Suprapubic skin (tissue), 4 donors: ENCODE data around the gene ZMYND15. TPM values are rescaled to one million over a fixed set of nuclear protein-coding genes. Genes with fewer than 3 reads are reported as not detected.
"Not testable (repeated sequence)": the region's sequence is repeated elsewhere in the genome, so short reads cannot be mapped to it uniquely, and the experiment has no call there.

Experiments used
- DNase-seq, 2 donors: peaks; one replicate each; pipeline ENCODE4 v3.0.0-alpha.2; 2019; ENCODE audit warnings: low spot score in 2 of 2
- H3K27ac ChIP-seq: fragments of 200-600 bp; sonication (generic); one replicate; pipeline ENCODE4 v1.5.1; 2019
- H3K27me3 ChIP-seq: fragments of 200-600 bp; sonication (generic); one replicate; pipeline ENCODE4 v1.5.1; 2019
- H3K36me3 ChIP-seq: fragments of 200-600 bp; sonication (generic); one replicate; pipeline ENCODE4 v1.5.1; 2019
- H3K4me1 ChIP-seq: fragments of 200-600 bp; sonication (generic); one replicate; pipeline ENCODE4 v1.5.1; 2019
- H3K4me3 ChIP-seq: fragments of 200-600 bp; sonication (generic); one replicate; pipeline ENCODE4 v1.5.1; 2019; ENCODE audit warnings: mild to moderate bottlenecking
- H3K9me3 ChIP-seq: fragments of 200-600 bp; sonication (generic); one replicate; pipeline ENCODE4 v1.5.1; 2019
- EP300 ChIP-seq: sonication (generic); formaldehyde crosslinking; IDR thresholded peaks from one replicate; pipeline ENCODE4 v1.6.1; 2017; ENCODE audit warnings: antibody characterized with exemption
- POLR2A ChIP-seq, 2 donors: fragments of 450-650 bp; IDR thresholded peaks; one replicate each; pipeline ENCODE4 v1.6.1; 2017; ENCODE audit warnings: antibody characterized with exemption in 2 of 2, mild to moderate bottlenecking in 2 of 2, moderate library complexity in 2 of 2
- POLR2AphosphoS5 ChIP-seq, 3 donors: sonication (generic); formaldehyde crosslinking; IDR thresholded peaks; one replicate each; pipeline ENCODE4 v1.6.1; 2017; ENCODE audit warnings: antibody characterized with exemption in 3 of 3
- WGBS: methylation state at CpG from one replicate; pipeline ENCODE4 v1.1.5; 2018; 5-methylcytosine and 5-hydroxymethylcytosine counted together
- total RNA-seq, 4 donors: library from RNA; depleted of rRNA; stranded (reverse); fragments of >200 nt; gene quantifications; one replicate each; pipeline ENCODE4 v1.1.0, GENCODE V29; 2016
- TF ChIP-seq, protein P1 (sequence below), 2 donors: fragments of 200-600 bp in 1 of 2; fragments of 450-650 bp in 1 of 2; sonication (generic) in 1 of 2; IDR thresholded peaks; one replicate each; pipeline ENCODE4 v1.5.1; 2016 to 2019; ENCODE audit warnings: antibody characterized with exemption in 2 of 2, mild to moderate bottlenecking in 1 of 2, moderate library complexity in 1 of 2

Gene ZMYND15, protein sequence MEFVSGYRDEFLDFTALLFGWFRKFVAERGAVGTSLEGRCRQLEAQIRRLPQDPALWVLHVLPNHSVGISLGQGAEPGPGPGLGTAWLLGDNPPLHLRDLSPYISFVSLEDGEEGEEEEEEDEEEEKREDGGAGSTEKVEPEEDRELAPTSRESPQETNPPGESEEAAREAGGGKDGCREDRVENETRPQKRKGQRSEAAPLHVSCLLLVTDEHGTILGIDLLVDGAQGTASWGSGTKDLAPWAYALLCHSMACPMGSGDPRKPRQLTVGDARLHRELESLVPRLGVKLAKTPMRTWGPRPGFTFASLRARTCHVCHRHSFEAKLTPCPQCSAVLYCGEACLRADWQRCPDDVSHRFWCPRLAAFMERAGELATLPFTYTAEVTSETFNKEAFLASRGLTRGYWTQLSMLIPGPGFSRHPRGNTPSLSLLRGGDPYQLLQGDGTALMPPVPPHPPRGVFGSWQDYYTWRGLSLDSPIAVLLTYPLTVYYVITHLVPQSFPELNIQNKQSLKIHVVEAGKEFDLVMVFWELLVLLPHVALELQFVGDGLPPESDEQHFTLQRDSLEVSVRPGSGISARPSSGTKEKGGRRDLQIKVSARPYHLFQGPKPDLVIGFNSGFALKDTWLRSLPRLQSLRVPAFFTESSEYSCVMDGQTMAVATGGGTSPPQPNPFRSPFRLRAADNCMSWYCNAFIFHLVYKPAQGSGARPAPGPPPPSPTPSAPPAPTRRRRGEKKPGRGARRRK
- total RNA-seq, result 1 to 10 TPM in 2 of 4 donors, under 1 TPM in 2; 0.40 to 2.8 (median 1.3) TPM

DNA sequence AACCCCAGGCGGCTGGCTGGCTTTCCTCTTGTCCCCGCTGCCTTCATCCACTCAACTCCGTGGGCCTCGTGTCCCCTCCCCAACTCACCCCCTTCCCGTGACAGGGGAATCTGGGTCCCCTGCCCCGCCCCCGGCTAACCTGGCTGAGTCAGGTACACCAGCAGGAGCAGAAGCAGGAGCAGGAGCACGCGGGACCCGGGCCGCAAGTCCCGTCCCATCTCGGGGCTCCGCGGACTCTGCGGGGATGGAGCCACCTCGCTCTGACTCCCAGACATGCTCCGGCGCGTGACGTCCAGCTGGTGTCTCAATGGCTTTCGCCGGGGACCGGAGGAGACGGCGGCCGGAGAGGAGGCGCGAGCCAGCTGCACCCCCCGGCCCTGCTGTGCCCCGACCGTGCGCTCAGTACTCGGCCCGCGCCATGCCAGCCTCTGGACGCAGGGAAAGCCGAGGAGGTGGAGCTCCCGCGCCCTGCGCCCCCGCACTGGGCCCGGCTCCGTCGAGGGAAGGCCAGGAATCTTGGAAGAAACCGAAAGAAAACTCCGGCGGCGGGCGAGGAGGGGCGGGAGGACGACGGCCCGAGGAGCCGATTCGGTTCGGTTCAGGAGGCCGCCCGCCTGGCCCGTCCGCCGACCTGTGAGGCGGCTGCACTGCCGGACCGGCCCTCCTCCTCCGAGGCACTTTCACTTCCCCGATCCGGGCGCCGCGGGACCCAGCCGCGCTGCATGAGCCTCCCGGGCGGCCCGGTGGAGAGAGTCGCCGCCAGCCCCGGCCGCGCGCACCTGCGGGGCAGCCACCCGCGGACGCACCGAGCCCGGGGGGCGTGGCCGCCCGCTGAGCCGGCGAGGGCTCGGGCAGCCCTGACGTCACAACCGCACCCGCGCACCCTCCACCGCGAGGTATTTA is at the start of gene ZMYND15, which contains the start of gene CXCL16:
Gene ZMYND15 (plus strand): TSS at position 712 of the 903 bp plus-strand sequence. CDS start 716 bp downstream, outside the sequence.
Gene CXCL16 (minus strand): TSS at position 807 of the 903 bp plus-strand sequence. CDS start 589 bp downstream, at position 218.
- H3K27ac ChIP-seq, result peak within 1 kb of the TSS; percentile 46
- TF ChIP-seq POLR2AphosphoS5 (IDR thresholded peaks at IDR 0.05) (no peak), POLR2A (IDR thresholded peaks at IDR 0.05) (peak in 1 of 2 donors; percentile 25)
- TF ChIP-seq, protein P1, sequence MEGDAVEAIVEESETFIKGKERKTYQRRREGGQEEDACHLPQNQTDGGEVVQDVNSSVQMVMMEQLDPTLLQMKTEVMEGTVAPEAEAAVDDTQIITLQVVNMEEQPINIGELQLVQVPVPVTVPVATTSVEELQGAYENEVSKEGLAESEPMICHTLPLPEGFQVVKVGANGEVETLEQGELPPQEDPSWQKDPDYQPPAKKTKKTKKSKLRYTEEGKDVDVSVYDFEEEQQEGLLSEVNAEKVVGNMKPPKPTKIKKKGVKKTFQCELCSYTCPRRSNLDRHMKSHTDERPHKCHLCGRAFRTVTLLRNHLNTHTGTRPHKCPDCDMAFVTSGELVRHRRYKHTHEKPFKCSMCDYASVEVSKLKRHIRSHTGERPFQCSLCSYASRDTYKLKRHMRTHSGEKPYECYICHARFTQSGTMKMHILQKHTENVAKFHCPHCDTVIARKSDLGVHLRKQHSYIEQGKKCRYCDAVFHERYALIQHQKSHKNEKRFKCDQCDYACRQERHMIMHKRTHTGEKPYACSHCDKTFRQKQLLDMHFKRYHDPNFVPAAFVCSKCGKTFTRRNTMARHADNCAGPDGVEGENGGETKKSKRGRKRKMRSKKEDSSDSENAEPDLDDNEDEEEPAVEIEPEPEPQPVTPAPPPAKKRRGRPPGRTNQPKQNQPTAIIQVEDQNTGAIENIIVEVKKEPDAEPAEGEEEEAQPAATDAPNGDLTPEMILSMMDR (IDR thresholded peaks at IDR 0.05), result no peak
- peaks cover 5% of the 10 kb centered on the region for H3K36me3 ChIP-seq
- H3K4me1 ChIP-seq, result peaks cover 19% of the 10 kb centered on the region
- peaks cover under 1% of the 10 kb centered on the region for H3K27me3 ChIP-seq
- DNase-seq, result peak in 1 of 2 donors; percentile 73
- WGBS, result under 1% methylated on average over 74 of the region's 100 CpGs
- no peaks in the 10 kb centered on the region for H3K9me3 ChIP-seq
- H3K4me3 ChIP-seq, result peak within 1 kb of the TSS; percentile 90

DNA sequence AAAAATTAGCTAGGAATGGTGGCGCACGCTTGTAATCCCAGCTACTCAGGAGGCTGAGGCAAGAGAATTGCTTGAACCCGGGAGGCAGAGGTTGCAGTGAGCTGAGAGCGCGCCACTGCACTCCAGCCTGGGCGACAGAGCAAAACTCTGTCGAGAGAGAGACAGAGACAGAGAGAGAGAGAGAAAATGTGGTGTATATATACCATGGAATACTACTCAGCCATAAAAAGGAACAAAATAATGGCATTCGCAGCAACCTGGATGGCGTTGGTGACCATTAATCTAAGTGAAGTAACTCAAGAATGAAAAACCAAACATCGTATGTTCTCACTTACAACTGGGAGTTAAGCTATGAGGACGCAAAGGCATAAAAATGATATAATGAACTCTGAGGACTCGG is 49.8 kb upstream of the ZMYND15 start:
- H3K27ac ChIP-seq, H3K4me3 ChIP-seq, H3K27me3 ChIP-seq, DNase-seq, H3K9me3 ChIP-seq, H3K4me1 ChIP-seq: not testable (repeated sequence)
- WGBS, result 88% methylated on average over 12 of the region's 12 CpGs
- peaks cover 35% of the 10 kb centered on the region for H3K36me3 ChIP-seq

DNA sequence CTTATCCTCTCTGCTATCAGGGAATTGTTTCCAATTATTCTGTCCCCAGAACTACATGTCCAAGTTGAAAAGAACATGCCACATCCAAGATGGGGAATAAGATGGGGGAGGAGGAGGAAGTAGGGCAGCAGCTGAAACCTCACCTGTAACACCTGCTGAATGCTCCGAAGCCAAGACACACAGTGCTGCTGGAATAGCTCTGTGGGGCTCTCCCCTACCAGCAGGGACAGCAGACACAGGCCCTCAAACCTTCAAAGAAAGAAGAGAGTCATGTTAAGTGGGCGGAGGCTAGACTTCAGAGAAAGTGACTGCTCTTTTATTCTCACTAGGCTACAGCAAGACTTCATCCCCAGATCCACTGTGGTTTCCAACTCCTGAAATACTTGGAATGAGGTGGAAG is 48.9 kb upstream of the ZMYND15 start:
- TF ChIP-seq POLR2AphosphoS5 (IDR thresholded peaks at IDR 0.05) (no peak), EP300 (no peak), POLR2A (IDR thresholded peaks at IDR 0.05) (no peak)
- TF ChIP-seq, protein P1 (IDR thresholded peaks at IDR 0.05), result no peak
- Histone ChIP-seq H3K9me3 (no peaks in the 10 kb centered on the region), H3K4me3 (no peak overlapping the region), H3K4me1 (no peaks in the 10 kb centered on the region), H3K36me3 (peaks cover 29% of the 10 kb centered on the region), H3K27ac (no peak overlapping the region), H3K27me3 (no peaks in the 10 kb centered on the region)
- 75% methylated on average over 2 of the region's 2 CpGs for WGBS
- DNase-seq, result no peak

DNA sequence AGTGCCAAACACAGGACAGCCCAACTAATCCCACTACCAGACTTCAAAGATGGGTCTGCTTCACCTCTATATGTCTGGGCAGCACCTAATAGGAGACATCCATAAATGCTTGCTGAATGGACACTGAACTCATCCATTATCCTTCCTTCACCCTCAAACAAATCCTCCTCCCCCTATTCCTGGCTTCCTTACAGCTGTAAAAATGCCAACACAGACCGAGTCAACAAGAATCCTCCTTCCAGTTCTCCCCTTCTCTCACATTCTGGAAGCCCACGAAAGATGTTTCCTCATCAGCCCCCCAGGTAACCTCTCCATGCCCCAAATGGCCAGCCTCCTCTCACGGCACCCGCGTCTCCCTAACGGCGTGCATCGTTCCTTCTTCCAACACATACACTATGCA is 47.9 kb upstream of the ZMYND15 start:
- H3K9me3 ChIP-seq, result no peaks in the 10 kb centered on the region
- no peak for DNase-seq
- no peak overlapping the region for H3K4me3 ChIP-seq
- H3K27ac ChIP-seq, result no peak overlapping the region
- H3K36me3 ChIP-seq, result peaks cover 34% of the 10 kb centered on the region
- H3K27me3 ChIP-seq, result no peaks in the 10 kb centered on the region
- H3K4me1 ChIP-seq, result no peaks in the 10 kb centered on the region
- 85% methylated on average over 8 of the region's 8 CpGs for WGBS
- TF ChIP-seq POLR2AphosphoS5 (IDR thresholded peaks at IDR 0.05) (no peak), EP300 (no peak), POLR2A (IDR thresholded peaks at IDR 0.05) (no peak)
- TF ChIP-seq, protein P1 (IDR thresholded peaks at IDR 0.05), result no peak

GRCh38 chr17:4693416-4693815 is 46.2 kb upstream of the ZMYND15 start:
- DNase-seq, result no peak
- Histone ChIP-seq H3K9me3 (no peaks in the 10 kb centered on the region), H3K27ac (no peak overlapping the region), H3K36me3 (peaks cover 28% of the 10 kb centered on the region), H3K4me1 (no peaks in the 10 kb centered on the region), H3K27me3 (no peaks in the 10 kb centered on the region), H3K4me3 (no peak overlapping the region)
- TF ChIP-seq POLR2A (IDR thresholded peaks at IDR 0.05) (no peak), POLR2AphosphoS5 (IDR thresholded peaks at IDR 0.05) (no peak), EP300 (no peak)
- TF ChIP-seq, protein P1 (IDR thresholded peaks at IDR 0.05), result no peak
- WGBS, result 85% methylated on average over 9 of the region's 9 CpGs
